HFFc6 (cell line): ENCODE results near the gene LEO1. TPM values are rescaled to one million over a fixed set of nuclear protein-coding genes. Genes with fewer than 3 reads are reported as not detected.
A peak's percentile ranks its signal among the peaks of the same experiment; 100 is the strongest.

Source experiments
- DNase-seq: peaks from one replicate; pipeline ENCODE4 v3.0.0-alpha.2; 2018
- H3K27ac Mint-ChIP-seq: 2 replicates; pipeline ENCODE4 v1.8.0; 2020; ENCODE audit warnings: mild to moderate bottlenecking, mixed read lengths
- H3K27me3 Mint-ChIP-seq: 2 replicates; pipeline ENCODE4 v1.8.0; 2021; ENCODE audit warnings: mild to moderate bottlenecking, moderate library complexity, mixed read lengths; ENCODE audit not compliant: insufficient read depth
- H3K36me3 Mint-ChIP-seq: 2 replicates; pipeline ENCODE4 v1.8.0; 2021; ENCODE audit warnings: low read depth, mixed read lengths
- H3K4me1 Mint-ChIP-seq: 2 replicates; pipeline ENCODE4 v1.8.0; 2020; ENCODE audit warnings: low read depth, mixed read lengths
- H3K4me3 Mint-ChIP-seq: 2 replicates; pipeline ENCODE4 v1.8.0; 2020; ENCODE audit warnings: mild to moderate bottlenecking, moderate library complexity, mixed read lengths
- H3K9me3 Mint-ChIP-seq: 2 replicates; pipeline ENCODE4 v1.8.0; 2020; ENCODE audit warnings: mild to moderate bottlenecking, mixed read lengths
- CTCF ChIP-seq: fragments of 200-600 bp; sonication (generic); IDR thresholded peaks from 2 replicates; pipeline ENCODE4 v1.5.0; 2021; ENCODE audit warnings: antibody characterized with exemption, mild to moderate bottlenecking
- total RNA-seq, 6 experiments: library from RNA; stranded (reverse); fragmentation: NEBNext Ultra II Directional; extraction: Animal tissue kit (Norgen Biotek cat#: 25700); gene quantifications; 2 replicates in 1 of 6; 3 replicates in 5 of 6; pipeline ENCODE4 v1.2.3, GENCODE V29; 2021

Gene LEO1
- total RNA-seq, 6 experiments from 2014 or later = 22.2 to 30.9 (median 27.5) TPM

DNA sequence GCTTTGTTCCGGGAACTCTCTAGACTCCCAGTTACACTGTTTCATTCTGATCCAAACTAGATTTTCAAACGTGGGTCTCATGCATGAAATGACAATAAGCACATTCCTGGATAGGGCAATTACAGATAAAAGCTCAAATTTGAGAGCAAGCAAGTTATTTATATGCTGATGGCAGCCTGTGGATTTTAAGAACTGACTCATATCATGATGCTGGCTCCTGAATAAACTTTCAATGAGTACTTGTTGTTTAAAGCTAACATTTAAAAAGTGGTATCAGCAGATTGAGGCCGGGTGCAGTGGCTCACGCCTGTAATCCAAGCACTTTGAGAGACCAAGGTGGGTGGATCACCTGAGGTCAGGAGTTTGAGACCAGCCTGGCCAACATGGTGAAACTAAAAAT is 66.6 kb downstream of the LEO1 start:
- Mint-ChIP-seq H3K4me3 (peak overlapping the region; percentile 66), H3K27me3 (peaks cover 3% of the 10 kb centered on the region; the same call in 1 of the 2 replicates), H3K27ac (peak overlapping the region; percentile 63), H3K4me1 (peaks cover 49% of the 10 kb centered on the region), H3K9me3 (no peaks in the 10 kb centered on the region), H3K36me3 (peaks cover 43% of the 10 kb centered on the region)
- peak; percentile 28 for DNase-seq
- no peak for TF ChIP-seq CTCF

GRCh38 chr15:51904421-51904820 is 67.2 kb downstream of the LEO1 start:
- H3K36me3 Mint-ChIP-seq = peaks cover 45% of the 10 kb centered on the region
- DNase-seq = no peak

DNA sequence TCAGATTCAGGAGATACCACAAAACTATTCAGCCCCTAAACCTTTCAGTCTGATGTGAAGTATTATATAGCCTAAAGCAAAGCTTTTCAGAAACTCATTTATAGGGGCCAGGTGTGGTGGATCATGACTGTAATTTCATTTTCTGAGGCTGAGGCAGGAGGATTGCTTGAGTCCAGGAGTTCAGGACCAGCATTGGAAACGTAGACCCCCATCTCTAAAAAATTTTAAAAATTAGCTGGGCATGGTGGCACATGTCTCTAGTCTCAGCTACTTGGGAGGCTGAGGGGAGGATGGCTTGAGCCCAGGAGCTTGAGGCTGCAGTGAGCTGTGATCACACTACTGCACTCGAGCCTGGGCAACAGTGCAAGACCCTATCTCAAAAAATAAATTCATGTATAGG is 82.1 kb downstream of the LEO1 start:
- Mint-ChIP-seq H3K27me3 (no peaks in the 10 kb centered on the region), H3K36me3 (peaks cover 34% of the 10 kb centered on the region), H3K4me1 (peaks cover 30% of the 10 kb centered on the region), H3K9me3 (no peaks in the 10 kb centered on the region), H3K4me3 (no peak overlapping the region), H3K27ac (no peak overlapping the region)
- TF ChIP-seq CTCF = no peak
- DNase-seq = no peak

More at GRCh38 chr15:51904421-51904820, 67.2 kb downstream of the LEO1 start:
- Mint-ChIP-seq H3K27ac (peak overlapping the region; percentile 63), H3K4me1 (peaks cover 49% of the 10 kb centered on the region), H3K4me3 (no peak overlapping the region; the same call in 1 of the 2 replicates), H3K9me3 (no peaks in the 10 kb centered on the region), H3K27me3 (peaks cover 3% of the 10 kb centered on the region; the same call in 1 of the 2 replicates)
- no peak for TF ChIP-seq CTCF

- Mint-ChIP-seq H3K4me1 (peaks cover 33% of the 10 kb centered on the region), H3K27ac (no peak overlapping the region), H3K4me3 (no peak overlapping the region), H3K36me3 (peaks cover 26% of the 10 kb centered on the region), H3K9me3 (no peaks in the 10 kb centered on the region), H3K27me3 (no peaks in the 10 kb centered on the region)
- TF ChIP-seq CTCF = peak; percentile 90
- no peak for DNase-seq
Observed at GRCh38 chr15:51888593-51889195, 82.9 kb downstream of the LEO1 start.

Other genes starting within 250 kb of the LEO1 start
- gene LYSMD2, start 234.1 kb downstream of the LEO1 start, total RNA-seq = 10 to 100 TPM; 10.0 to 16.5 (median 12.7) TPM
- 10 to 100 TPM; 11.0 to 14.9 (median 13.5) TPM for gene TMOD2, start 220.2 kb downstream of the LEO1 start, total RNA-seq
- gene TMOD3, start 142.1 kb downstream of the LEO1 start, total RNA-seq = 10 to 100 TPM; 56.4 to 68.8 (median 59.9) TPM
- gene MAPK6, start 47.4 kb upstream of the LEO1 start, total RNA-seq = 10 to 100 TPM; 43.0 to 61.9 (median 54.6) TPM
- under 1 TPM in 2 of 6 experiments, not detected in 4; 0.25 to 0.30 TPM for gene BCL2L10, start 141.0 kb upstream of the LEO1 start, total RNA-seq
- 10 to 100 TPM; 24.1 to 37.1 (median 33.0) TPM for gene GNB5, start 219.6 kb upstream of the LEO1 start, total RNA-seq